Measurements from ENCODE around the gene ZFAND2A. TPM values are rescaled to one million over a fixed set of nuclear protein-coding genes. Genes with fewer than 3 reads are reported as not detected.
"Not testable (repeated sequence)": the region's sequence is repeated elsewhere in the genome, so short reads cannot be mapped to it uniquely, and the experiment has no call there.

ZFAND2A gene
- total and polyA plus RNA-seq, 5 donors = 8.9 to 19.0 (median 12.6) TPM

DNA sequence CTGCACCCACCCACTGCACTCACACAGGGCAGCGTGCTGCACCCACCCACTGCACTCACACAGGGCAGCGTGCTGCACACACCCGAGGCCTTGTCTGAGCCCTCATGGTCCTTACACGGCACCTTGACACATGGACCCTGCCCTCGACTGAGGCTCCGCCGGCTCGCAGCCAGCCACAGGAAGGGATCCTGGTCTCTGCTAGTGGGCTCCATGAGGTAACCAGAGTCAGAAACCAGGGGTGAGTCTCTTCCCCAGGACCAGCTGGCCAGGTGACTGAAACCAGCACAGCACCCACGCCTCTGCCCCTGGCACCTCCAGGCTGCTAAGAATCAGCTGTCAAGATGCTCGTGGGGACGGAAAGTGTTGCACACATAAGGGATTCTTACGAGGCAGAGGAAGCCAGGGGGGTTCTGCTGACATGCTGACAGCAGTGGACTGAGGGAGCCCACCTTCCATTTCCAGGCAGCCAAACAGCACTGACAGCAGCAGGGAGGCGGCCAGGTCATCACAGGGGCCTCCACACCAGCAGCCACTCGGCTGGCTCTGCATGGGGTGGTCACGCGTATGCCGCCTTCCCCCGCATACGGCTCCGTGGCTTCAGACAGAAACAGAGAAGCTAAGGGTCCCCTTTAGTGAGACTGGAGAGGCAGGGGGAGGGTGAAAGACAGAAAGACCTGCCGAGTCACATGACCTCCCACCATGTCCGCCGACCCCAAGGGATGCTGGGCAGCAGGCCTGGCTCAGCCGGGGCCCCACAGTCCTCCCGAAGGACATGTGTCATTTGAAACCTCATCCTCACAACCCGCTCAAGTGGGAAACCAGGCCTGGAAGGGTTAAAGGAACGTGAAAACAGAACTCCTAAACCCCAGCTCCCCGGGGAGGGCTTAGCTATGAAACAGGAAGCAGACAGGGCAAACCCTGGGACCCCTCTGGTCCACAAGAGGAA, 37.8 kb downstream of the ZFAND2A start:
- no peak for ATAC-seq
- H3K4me3 ChIP-seq (ENCODE audit: low read length) = no peak overlapping the region

DNA sequence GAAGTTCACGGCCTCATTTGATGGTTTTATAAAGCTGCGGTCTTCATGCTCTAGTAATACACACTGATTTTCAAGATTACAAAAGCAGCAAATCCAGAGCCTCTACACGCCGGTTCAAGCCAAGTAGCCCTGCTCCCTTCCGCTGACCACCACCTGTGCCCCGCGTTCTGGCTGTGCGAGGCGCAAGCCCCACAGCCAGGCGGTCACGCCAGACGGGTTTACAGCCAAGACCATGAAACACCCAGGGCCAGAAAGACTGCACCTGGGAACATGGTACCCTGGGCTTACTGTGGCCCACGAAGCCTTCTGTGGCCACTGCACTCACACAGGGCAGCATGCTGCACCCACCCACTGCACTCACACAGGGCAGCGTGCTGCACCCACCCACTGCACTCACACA, 38.5 kb downstream of the ZFAND2A start:
- Histone ChIP-seq H3K4me1 (ENCODE audit: control insufficient read depth, insufficient read depth, low read length) (no peaks in the 10 kb centered on the region), H3K27ac (ENCODE audit: low read length) (no peak overlapping the region), H3K27me3 (ENCODE audit: control insufficient read depth, insufficient read depth) (no peaks in the 10 kb centered on the region), H3K4me3 (ENCODE audit: low read length) (no peak overlapping the region), H3K9me3 (ENCODE audit: control insufficient read depth, low read length) (no peaks in the 10 kb centered on the region)
- DNase-seq (peak in 1 of 3 donors; percentile 36), ATAC-seq (no peak)
- WGBS = 94% methylated on average over 14 of the region's 14 CpGs
- intact Hi-C loops (cut with DNase I) = no loop called here

More for the DNA sequence above, 37.8 kb downstream of the ZFAND2A start:
- Histone ChIP-seq H3K4me1 (ENCODE audit: control insufficient read depth, insufficient read depth, low read length) (no peaks in the 10 kb centered on the region), H3K27ac (ENCODE audit: low read length) (no peak overlapping the region), H3K27me3 (ENCODE audit: control insufficient read depth, insufficient read depth) (no peaks in the 10 kb centered on the region), H3K9me3 (ENCODE audit: control insufficient read depth, low read length) (no peaks in the 10 kb centered on the region)
- WGBS = 83% methylated on average over 28 of the region's 28 CpGs
- intact Hi-C loops (cut with DNase I) = loop anchor here in 1 of 4 donors (2.0 kb wide), 1 partner anchor 35 kb away; no protein-coding TSS in a partner anchor
- peak in 2 of 3 donors; percentile 47 to 56 for DNase-seq

DNA sequence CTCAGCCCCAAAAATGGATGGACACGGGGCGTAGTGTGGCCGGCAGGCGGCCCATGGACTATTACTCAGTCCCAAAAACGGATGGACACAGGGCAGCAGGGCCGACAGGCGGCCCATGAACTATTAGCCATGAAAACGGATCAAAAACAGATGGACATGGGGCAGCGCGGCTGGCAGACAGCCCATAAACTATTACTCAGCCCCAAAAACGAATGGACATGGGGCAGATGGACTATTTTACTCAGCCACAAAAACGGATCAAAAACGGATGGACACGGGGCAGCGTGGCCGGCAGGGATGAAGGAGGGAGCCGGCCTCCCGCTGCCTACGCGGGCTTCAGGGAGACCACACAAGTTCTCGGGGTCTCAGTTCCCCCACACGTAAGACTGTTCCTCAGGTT, 39.2 kb downstream of the ZFAND2A start:
- no peak overlapping the region for H3K4me3 ChIP-seq (ENCODE audit: low read length)
- no peaks in the 10 kb centered on the region for H3K27me3 ChIP-seq (ENCODE audit: control insufficient read depth, insufficient read depth)
- intact Hi-C loops (cut with DNase I) = no loop called here
- H3K4me1 ChIP-seq (ENCODE audit: control insufficient read depth, insufficient read depth, low read length) = no peaks in the 10 kb centered on the region
- ATAC-seq (no peak), DNase-seq (peak in 1 of 3 donors; percentile 10)
- no peak overlapping the region for H3K27ac ChIP-seq (ENCODE audit: low read length)
- 93% methylated on average over 22 of the region's 22 CpGs for WGBS
- H3K9me3 ChIP-seq (ENCODE audit: control insufficient read depth, low read length) = no peaks in the 10 kb centered on the region

DNA sequence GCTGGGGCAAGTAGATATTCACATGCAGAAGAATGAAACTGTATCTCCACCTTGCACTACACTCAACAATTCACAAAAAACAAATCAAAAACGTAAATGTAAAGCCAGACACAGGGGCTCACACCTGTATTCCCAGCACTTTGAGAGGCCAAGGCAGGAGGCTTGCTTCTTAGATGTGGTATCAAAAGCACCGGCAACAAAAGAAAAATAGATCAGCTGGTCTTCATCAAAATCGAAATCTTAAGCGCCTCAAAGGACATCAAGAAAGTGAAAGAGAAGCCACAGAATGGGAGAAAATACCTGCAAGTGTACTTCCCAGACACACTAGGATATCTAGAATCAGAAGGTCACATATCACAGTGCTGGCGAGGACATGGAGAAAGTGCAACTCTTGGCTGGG, 40.8 kb downstream of the ZFAND2A start:
- ATAC-seq (no peak), DNase-seq (no peak)
- Histone ChIP-seq H3K27me3 (ENCODE audit: control insufficient read depth, insufficient read depth) (no peaks in the 10 kb centered on the region), H3K27ac (ENCODE audit: low read length) (no peak overlapping the region), H3K4me3 (ENCODE audit: low read length) (no peak overlapping the region), H3K4me1 (ENCODE audit: control insufficient read depth, insufficient read depth, low read length) (no peaks in the 10 kb centered on the region), H3K9me3 (ENCODE audit: control insufficient read depth, low read length) (no peaks in the 10 kb centered on the region)
- intact Hi-C loops (cut with DNase I) = no loop called here
- 89% methylated on average over 5 of the region's 5 CpGs for WGBS

DNA sequence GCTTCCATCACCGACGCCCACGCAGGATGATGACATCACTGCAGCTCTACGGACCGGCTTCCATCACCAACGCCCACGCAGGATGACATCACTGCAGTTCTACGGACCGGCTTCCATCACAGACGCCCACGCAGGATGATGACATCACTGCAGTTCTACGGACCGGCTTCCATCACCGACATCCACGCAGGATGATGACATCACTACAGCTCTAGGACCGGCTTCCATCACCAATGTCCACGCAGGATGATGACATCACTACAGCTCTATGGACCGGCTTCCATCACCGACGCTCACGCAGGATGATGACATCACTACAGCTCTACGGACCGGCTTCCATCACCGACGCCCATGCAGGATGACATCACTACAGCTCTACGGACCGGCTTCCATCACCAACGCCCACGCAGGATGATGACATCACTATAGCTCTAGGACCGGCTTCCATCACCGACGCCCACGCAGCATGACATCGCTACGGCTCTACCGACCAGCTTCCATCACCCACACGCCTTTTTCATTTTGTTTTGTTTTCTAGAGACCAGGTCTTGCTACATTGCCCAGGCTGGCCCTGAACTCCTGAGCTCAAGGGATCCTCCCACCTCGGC, 42.6 kb downstream of the ZFAND2A start:
- Histone ChIP-seq H3K4me3 (ENCODE audit: low read length) (no peak overlapping the region), H3K27me3 (ENCODE audit: control insufficient read depth, insufficient read depth) (no peaks in the 10 kb centered on the region), H3K27ac (ENCODE audit: low read length) (no peak overlapping the region), H3K4me1 (ENCODE audit: control insufficient read depth, insufficient read depth, low read length) (no peaks in the 10 kb centered on the region), H3K9me3 (ENCODE audit: control insufficient read depth, low read length) (no peaks in the 10 kb centered on the region)
- DNase-seq = peak in 1 of 3 donors; percentile 14
- no peak for ATAC-seq
- intact Hi-C loops (cut with DNase I) = no loop called here
- WGBS = 96% methylated on average over 38 of the region's 38 CpGs

DNA sequence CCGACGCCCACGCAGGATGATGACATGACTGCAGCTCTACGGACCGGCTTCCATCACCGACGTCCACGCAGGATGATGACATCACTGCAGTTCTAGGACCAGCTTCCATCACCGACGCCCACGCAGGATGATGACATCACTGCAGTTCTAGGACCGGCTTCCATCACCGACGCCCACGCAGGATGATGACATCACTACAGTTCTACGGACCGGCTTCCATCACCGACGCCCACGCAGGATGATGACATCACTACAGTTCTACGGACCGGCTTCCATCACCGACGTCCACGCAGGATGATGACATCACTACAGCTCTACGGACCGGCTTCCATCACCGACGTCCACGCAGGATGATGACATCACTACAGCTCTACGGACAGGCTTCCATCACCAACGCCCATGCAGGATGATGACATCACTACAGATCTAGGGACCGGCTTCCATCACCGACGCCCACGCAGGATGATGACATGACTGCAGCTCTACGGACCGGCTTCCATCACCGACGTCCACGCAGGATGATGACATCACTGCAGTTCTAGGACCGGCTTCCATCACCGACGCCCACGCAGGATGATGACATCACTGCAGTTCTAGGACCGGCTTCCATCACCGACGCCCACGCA, 43.5 kb downstream of the ZFAND2A start:
- H3K9me3 ChIP-seq (ENCODE audit: control insufficient read depth, low read length); H3K4me1 ChIP-seq (ENCODE audit: control insufficient read depth, insufficient read depth, low read length); H3K27ac ChIP-seq (ENCODE audit: low read length); ATAC-seq; H3K27me3 ChIP-seq (ENCODE audit: control insufficient read depth, insufficient read depth); H3K4me3 ChIP-seq (ENCODE audit: low read length); intact Hi-C loops (cut with DNase I): not testable (repeated sequence)
- DNase-seq = peak in 1 of 3 donors; percentile 24
- WGBS = 96% methylated on average over 49 of the region's 49 CpGs

DNA sequence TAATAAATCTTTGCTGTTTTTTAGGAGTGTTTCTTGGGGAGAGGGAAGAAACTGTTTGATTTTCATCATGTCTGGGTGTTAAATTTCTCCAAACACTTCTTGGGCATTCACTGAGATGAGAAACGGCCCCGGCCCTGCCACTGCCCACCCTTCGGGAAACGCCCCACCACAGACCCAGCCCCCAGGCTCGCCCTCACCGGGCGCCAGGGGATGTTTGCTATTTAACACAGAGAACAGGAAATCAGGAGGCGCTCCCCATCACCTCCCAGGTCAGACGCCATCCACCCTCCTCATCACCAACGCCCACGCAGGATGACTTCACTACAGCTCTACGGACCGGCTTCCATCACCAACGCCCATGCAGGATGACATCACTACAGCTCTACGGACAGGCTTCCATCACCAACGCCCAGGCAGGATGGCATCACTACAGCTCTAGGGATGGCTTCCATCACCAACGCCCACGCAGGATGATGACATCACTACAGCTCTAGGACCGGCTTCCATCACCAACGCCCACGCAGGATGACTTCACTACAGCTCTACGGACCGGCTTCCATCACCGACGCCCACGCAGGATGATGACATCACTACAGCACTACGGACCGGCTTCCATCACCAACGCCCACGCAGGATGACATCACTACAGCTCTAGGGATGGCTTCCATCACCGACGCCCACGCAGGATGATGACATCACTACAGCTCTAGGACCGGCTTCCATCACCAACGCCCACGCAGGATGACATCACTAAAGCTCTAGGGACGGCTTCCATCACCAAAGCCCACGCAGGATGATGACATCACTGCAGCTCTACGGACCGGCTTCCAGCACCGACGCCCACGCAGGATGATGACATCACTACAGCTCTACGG, 44.6 kb downstream of the ZFAND2A start:
- 94% methylated on average over 44 of the region's 44 CpGs for WGBS
- H3K4me3 ChIP-seq (ENCODE audit: low read length); intact Hi-C loops (cut with DNase I); H3K27ac ChIP-seq (ENCODE audit: low read length); ATAC-seq; H3K9me3 ChIP-seq (ENCODE audit: control insufficient read depth, low read length); H3K4me1 ChIP-seq (ENCODE audit: control insufficient read depth, insufficient read depth, low read length); H3K27me3 ChIP-seq (ENCODE audit: control insufficient read depth, insufficient read depth): not testable (repeated sequence)
- DNase-seq = peak in 2 of 3 donors; percentile 28 to 44

DNA sequence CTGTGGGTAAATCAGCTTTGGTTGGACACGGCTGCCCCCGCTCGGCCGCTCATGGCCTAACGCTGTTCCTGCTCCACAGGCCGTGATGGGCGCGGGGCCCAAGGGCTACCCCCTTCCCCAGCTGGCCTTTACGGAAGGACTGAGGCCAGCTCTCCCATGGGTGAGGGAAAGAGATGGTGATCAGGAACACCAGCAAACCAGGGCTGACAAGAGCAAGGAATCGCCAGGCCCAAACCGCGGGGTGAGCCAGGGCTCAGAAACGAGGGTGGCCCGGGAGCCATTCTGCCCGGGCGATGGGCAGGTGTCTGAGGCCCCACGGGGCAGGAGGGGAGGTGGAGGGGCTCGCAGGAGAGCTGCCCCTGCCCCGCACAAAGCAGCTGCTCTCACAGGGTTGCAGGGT, 45.5 kb downstream of the ZFAND2A start:
- H3K27ac ChIP-seq (ENCODE audit: low read length) = no peak overlapping the region
- H3K4me1 ChIP-seq (ENCODE audit: control insufficient read depth, insufficient read depth, low read length) = no peaks in the 10 kb centered on the region
- no peaks in the 10 kb centered on the region for H3K9me3 ChIP-seq (ENCODE audit: control insufficient read depth, low read length)
- peak in 1 of 2 donors; percentile 7 for ATAC-seq
- H3K4me3 ChIP-seq (ENCODE audit: low read length) = no peak overlapping the region
- intact Hi-C loops (cut with DNase I) = no loop called here
- 96% methylated on average over 19 of the region's 19 CpGs for WGBS
- no peaks in the 10 kb centered on the region for H3K27me3 ChIP-seq (ENCODE audit: control insufficient read depth, insufficient read depth)
- DNase-seq = peak in 2 of 3 donors; percentile 32 to 45

DNA sequence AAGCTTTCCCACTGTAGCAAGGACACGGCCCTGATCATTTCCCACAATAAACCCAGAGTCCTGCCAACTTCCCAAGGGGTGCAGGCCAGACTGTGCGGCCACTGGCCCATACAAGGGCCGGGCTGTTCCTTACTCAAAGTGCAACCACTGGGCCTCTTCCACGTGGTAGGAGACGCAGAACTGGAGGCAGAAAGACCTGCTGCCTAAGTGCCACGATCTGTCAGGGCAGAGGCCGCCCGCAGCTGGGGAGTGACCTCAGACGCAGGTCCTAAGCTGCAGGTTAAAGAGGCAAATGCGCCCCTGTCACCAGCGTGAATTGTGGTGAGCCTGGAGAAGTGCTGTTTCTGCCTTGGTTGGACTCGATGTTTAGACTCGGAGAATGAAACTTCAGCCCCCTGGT, 45.9 kb downstream of the ZFAND2A start:
- intact Hi-C loops (cut with DNase I) = no loop called here
- Histone ChIP-seq H3K4me1 (ENCODE audit: control insufficient read depth, insufficient read depth, low read length) (no peaks in the 10 kb centered on the region), H3K27ac (ENCODE audit: low read length) (no peak overlapping the region), H3K4me3 (ENCODE audit: low read length) (no peak overlapping the region), H3K9me3 (ENCODE audit: control insufficient read depth, low read length) (no peaks in the 10 kb centered on the region), H3K27me3 (ENCODE audit: control insufficient read depth, insufficient read depth) (no peaks in the 10 kb centered on the region)
- peak in 2 of 3 donors; percentile 15 to 39 for DNase-seq
- peak in 1 of 2 donors; percentile 8 for ATAC-seq
- WGBS = 92% methylated on average over 13 of the region's 13 CpGs

DNA sequence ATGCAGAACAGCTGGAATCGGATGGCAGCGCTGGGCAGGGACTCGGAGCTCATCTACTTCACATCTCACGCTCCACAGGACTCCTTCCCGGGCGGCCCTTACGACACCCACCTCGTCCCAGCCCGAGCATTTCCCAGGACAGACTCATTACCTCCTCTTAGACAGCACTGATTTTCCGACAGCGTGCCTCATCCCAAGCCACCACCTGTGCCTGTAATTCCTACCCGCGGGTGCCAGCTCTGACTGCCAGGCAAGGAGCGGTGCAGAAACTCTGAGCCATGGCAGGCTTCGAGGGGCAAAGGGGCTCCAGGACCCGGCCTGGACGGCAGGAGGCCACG, 46.5 kb downstream of the ZFAND2A start:
- intact Hi-C loops (cut with DNase I) = no loop called here
- H3K27me3 ChIP-seq (ENCODE audit: control insufficient read depth, insufficient read depth) = no peaks in the 10 kb centered on the region
- H3K27ac ChIP-seq (ENCODE audit: low read length) = no peak overlapping the region
- no peak overlapping the region for H3K4me3 ChIP-seq (ENCODE audit: low read length)
- no peaks in the 10 kb centered on the region for H3K4me1 ChIP-seq (ENCODE audit: control insufficient read depth, insufficient read depth, low read length)
- 89% methylated on average over 18 of the region's 18 CpGs for WGBS
- DNase-seq (peak in 2 of 3 donors; percentile 28 to 44), ATAC-seq (no peak)
- H3K9me3 ChIP-seq (ENCODE audit: control insufficient read depth, low read length) = no peaks in the 10 kb centered on the region

Measured in right cardiac atrium (tissue), 5 donors.